HEK293 (cell line): ENCODE data around the gene TMCO5A.
"Not testable (repeated sequence)": the region's sequence is repeated elsewhere in the genome, so short reads cannot be mapped to it uniquely, and the experiment has no call there.

Experiments
- CTCF ChIA-PET: fragments of 350-600 bp; formaldehyde crosslinking; extraction: SDS; loops from one replicate; lab custom pipeline; 2021; ENCODE audit warnings: antibody characterized with exemption; lab: Yijun Ruan, JAX
- POLR2A ChIA-PET: fragments of 300-600 bp; formaldehyde crosslinking; extraction: SDS; loops from one replicate; lab custom pipeline; 2020; ENCODE audit warnings: antibody characterized with exemption, inconsistent platforms; lab: Yijun Ruan, JAX
- H3K27ac ChIP-seq: fragments of 200-500 bp; sonication (Bioruptor generic); 2 replicates; pipeline ENCODE4 v1.5.1; 2014; ENCODE audit warnings: low read depth, low read length, control low read depth, inconsistent platforms; ENCODE audit errors: extremely low read depth
- H3K36me3 ChIP-seq, 2 experiments: fragments of 200-500 bp in 1 of 2; sonication (Bioruptor generic) in 1 of 2; 1 replicate in 1 of 2; 2 replicates in 1 of 2; pipeline ENCODE4 v1.5.1; 2014 to 2017; ENCODE audit warnings: inconsistent platforms in 2 of 2, low read length in 2 of 2; ENCODE audit not compliant: control insufficient read depth in 2 of 2, insufficient read depth in 1 of 2
- H3K4me1 ChIP-seq: fragments of 200-500 bp; sonication (Bioruptor generic); 2 replicates; pipeline ENCODE4 v1.5.1; 2014; ENCODE audit warnings: mild to moderate bottlenecking, low read length, inconsistent platforms; ENCODE audit not compliant: control insufficient read depth, insufficient read depth
- H3K4me3 ChIP-seq: 2 replicates; pipeline ENCODE4 v1.5.1; 2011; ENCODE audit warnings: low read depth, mild to moderate bottlenecking, control low read depth, low read length, moderate library complexity
- H3K9me3 ChIP-seq: fragments of 200-500 bp; sonication (Bioruptor generic); 2 replicates; pipeline ENCODE4 v1.5.1; 2014; ENCODE audit warnings: low read depth, low read length, inconsistent platforms; ENCODE audit not compliant: control insufficient read depth, insufficient read depth
- IKZF3 ChIP-seq: fragments of 450-650 bp; IDR thresholded peaks from 2 replicates; pipeline ENCODE4 v1.5.0; 2018; ENCODE audit warnings: missing biosample characterization, mild to moderate bottlenecking, missing genetic modification characterization, moderate library complexity
- MEIS1 ChIP-seq: sonication (generic); formaldehyde crosslinking; IDR thresholded peaks from 2 replicates; pipeline ENCODE4 v1.8.1; 2022; ENCODE audit warnings: missing genetic modification reagents, mild to moderate bottlenecking, borderline replicate concordance
- OVOL3 ChIP-seq: fragments of 450-650 bp; formaldehyde crosslinking; IDR thresholded peaks from 2 replicates; pipeline ENCODE4 v1.5.1; 2016; ENCODE audit warnings: missing biosample characterization, missing genetic modification characterization
- SETDB1 ChIP-seq: IDR thresholded peaks from one replicate; pipeline ENCODE4 v1.6.1; 2017; ENCODE audit warnings: mild to moderate bottlenecking, low read length, moderate library complexity, mixed read lengths; ENCODE audit not compliant: insufficient read length
- ZFP37 ChIP-seq: fragments of 450-650 bp; formaldehyde crosslinking; IDR thresholded peaks from 2 replicates; pipeline ENCODE4 v1.5.1; 2016; ENCODE audit warnings: missing biosample characterization, missing genetic modification characterization
- ZNF10 ChIP-seq: fragments of 450-650 bp; formaldehyde crosslinking; IDR thresholded peaks from 2 replicates; pipeline ENCODE4 v1.5.1; 2017; ENCODE audit warnings: missing biosample characterization, missing genetic modification characterization
- ZNF155 ChIP-seq: fragments of 450-650 bp; formaldehyde crosslinking; IDR thresholded peaks from 2 replicates; pipeline ENCODE4 v1.5.1; 2016; ENCODE audit warnings: missing biosample characterization, missing genetic modification characterization
- ZNF335 ChIP-seq: fragments of 450-650 bp; formaldehyde crosslinking; conservative IDR thresholded peaks from 2 replicates; pipeline ENCODE4 v1.5.1; 2016; ENCODE audit warnings: missing biosample characterization, missing genetic modification characterization
- ZNF416 ChIP-seq: fragments of 450-650 bp; formaldehyde crosslinking; IDR thresholded peaks from 2 replicates; pipeline ENCODE4 v1.5.1; 2016; ENCODE audit warnings: missing biosample characterization, missing genetic modification characterization
- ZNF473 ChIP-seq: fragments of 450-650 bp; formaldehyde crosslinking; IDR thresholded peaks from 2 replicates; pipeline ENCODE4 v1.5.1; 2017; ENCODE audit warnings: missing biosample characterization, missing genetic modification characterization
- ZNF521 ChIP-seq: fragments of 450-650 bp; formaldehyde crosslinking; IDR thresholded peaks from 2 replicates; pipeline ENCODE4 v1.5.1; 2017; ENCODE audit warnings: missing biosample characterization, mild to moderate bottlenecking, missing genetic modification characterization
- ZNF610 ChIP-seq: fragments of 450-650 bp; formaldehyde crosslinking; IDR thresholded peaks from 2 replicates; pipeline ENCODE4 v1.5.1; 2016; ENCODE audit warnings: missing biosample characterization, missing genetic modification characterization, borderline replicate concordance
- ZNF843 ChIP-seq: fragments of 450-650 bp; formaldehyde crosslinking; IDR thresholded peaks from 2 replicates; pipeline ENCODE4 v1.5.1; 2016; ENCODE audit warnings: missing biosample characterization, missing genetic modification characterization
- TF ChIP-seq, protein P1 (sequence below): fragments of 450-650 bp; formaldehyde crosslinking; IDR thresholded peaks from 2 replicates; pipeline ENCODE4 v1.5.1; 2016; ENCODE audit warnings: missing biosample characterization, missing genetic modification characterization
- TF ChIP-seq, protein P2 (sequence below): fragments of 450-650 bp; formaldehyde crosslinking; IDR thresholded peaks from 2 replicates; pipeline ENCODE4 v1.5.1; 2016; ENCODE audit warnings: missing biosample characterization, missing genetic modification characterization
- TF ChIP-seq, protein P3 (sequence below): fragments of 450-650 bp; formaldehyde crosslinking; IDR thresholded peaks from 2 replicates; pipeline ENCODE4 v1.5.1; 2017; ENCODE audit warnings: missing biosample characterization, missing genetic modification characterization
- TF ChIP-seq, protein P4 (sequence below): fragments of 450-650 bp; formaldehyde crosslinking; IDR thresholded peaks from 2 replicates; pipeline ENCODE4 v1.5.1; 2016; ENCODE audit warnings: missing biosample characterization, missing genetic modification characterization

TMCO5A gene

GRCh38 chr15:37951999-37952398 is 17.6 kb downstream of the TMCO5A start:
- no peaks in the 10 kb centered on the region for H3K4me1 ChIP-seq
- no peaks in the 10 kb centered on the region for H3K9me3 ChIP-seq
- TF ChIP-seq OVOL3 (tag by site-specific recombination), result no peak
- TF ChIP-seq, protein P1, sequence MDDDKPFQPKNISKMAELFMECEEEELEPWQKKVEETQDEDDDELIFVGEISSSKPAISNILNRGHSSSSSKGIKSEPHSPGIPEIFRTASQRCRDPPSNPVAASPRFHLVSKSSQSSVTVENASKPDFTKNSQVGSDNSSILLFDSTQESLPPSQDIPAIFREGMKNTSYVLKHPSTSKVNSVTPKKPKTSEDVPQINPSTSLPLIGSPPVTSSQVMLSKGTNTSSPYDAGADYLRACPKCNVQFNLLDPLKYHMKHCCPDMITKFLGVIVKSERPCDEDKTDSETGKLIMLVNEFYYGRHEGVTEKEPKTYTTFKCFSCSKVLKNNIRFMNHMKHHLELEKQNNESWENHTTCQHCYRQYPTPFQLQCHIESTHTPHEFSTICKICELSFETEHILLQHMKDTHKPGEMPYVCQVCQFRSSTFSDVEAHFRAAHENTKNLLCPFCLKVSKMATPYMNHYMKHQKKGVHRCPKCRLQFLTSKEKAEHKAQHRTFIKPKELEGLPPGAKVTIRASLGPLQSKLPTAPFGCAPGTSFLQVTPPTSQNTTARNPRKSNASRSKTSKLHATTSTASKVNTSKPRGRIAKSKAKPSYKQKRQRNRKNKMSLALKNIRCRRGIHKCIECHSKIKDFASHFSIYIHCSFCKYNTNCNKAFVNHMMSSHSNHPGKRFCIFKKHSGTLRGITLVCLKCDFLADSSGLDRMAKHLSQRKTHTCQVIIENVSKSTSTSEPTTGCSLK (tag by site-specific recombination), result no peak
- no peak for TF ChIP-seq SETDB1
- no peak for TF ChIP-seq ZNF610
- no peak for TF ChIP-seq ZNF521 (tag by site-specific recombination)
- no peak for TF ChIP-seq ZNF335 (tag by site-specific recombination)
- TF ChIP-seq ZNF155 (tag by site-specific recombination), result no peak
- TF ChIP-seq, protein P2, sequence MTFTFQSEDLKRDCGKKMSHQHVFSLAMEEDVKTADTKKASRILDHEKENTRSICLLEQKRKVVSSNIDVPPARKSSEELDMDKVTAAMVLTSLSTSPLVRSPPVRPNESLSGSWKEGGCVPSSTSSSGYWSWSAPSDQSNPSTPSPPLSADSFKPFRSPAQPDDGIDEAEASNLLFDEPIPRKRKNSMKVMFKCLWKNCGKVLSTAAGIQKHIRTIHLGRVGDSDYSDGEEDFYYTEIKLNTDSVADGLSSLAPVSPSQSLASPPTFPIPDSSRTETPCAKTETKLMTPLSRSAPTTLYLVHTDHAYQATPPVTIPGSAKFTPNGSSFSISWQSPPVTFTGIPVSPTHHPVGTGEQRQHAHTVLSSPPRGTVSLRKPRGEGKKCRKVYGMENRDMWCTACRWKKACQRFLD, result no peak
- TF ChIP-seq ZNF473, result no peak
- no peak for TF ChIP-seq MEIS1 (CRISPR knock-in tag)
- no peak for TF ChIP-seq IKZF3 (tag by site-specific recombination)
- TF ChIP-seq ZNF10 (tag by site-specific recombination), result no peak
- TF ChIP-seq, protein P3, sequence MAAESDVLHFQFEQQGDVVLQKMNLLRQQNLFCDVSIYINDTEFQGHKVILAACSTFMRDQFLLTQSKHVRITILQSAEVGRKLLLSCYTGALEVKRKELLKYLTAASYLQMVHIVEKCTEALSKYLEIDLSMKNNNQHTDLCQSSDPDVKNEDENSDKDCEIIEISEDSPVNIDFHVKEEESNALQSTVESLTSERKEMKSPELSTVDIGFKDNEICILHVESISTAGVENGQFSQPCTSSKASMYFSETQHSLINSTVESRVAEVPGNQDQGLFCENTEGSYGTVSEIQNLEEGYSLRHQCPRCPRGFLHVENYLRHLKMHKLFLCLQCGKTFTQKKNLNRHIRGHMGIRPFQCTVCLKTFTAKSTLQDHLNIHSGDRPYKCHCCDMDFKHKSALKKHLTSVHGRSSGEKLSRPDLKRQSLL, result no peak
- TF ChIP-seq ZFP37 (tag by site-specific recombination), result no peak
- no peak for TF ChIP-seq ZNF843 (tag by site-specific recombination)
- no peak for TF ChIP-seq ZNF416 (tag by site-specific recombination)
- TF ChIP-seq, protein P4, sequence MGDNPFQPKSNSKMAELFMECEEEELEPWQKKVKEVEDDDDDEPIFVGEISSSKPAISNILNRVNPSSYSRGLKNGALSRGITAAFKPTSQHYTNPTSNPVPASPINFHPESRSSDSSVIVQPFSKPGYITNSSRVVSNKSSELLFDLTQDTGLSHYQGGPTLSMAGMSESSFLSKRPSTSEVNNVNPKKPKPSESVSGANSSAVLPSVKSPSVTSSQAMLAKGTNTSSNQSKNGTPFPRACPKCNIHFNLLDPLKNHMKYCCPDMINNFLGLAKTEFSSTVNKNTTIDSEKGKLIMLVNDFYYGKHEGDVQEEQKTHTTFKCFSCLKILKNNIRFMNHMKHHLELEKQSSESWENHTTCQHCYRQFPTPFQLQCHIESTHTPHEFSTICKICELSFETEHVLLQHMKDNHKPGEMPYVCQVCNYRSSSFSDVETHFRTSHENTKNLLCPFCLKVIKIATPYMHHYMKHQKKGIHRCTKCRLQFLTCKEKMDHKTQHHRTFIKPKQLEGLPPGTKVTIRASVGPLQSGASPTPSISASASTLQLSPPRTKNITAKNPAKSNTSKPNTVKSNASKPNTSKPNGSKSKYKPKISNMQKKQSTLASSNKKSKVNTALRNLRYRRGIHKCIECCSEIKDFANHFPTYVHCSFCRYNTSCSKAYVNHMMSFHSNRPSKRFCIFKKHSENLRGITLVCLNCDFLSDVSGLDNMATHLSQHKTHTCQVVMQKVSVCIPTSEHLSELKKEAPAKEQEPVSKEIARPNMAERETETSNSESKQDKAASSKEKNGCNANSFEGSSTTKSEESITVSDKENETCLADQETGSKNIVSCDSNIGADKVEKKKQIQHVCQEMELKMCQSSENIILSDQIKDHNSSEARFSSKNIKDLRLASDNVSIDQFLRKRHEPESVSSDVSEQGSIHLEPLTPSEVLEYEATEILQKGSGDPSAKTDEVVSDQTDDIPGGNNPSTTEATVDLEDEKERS (tag by site-specific recombination), result no peak
- ChIA-PET POLR2A (no interaction called here), CTCF (interaction anchor here (0.7 kb wide), 1 partner anchor 502 kb away, joined by 3 read pairs; the partner anchor contains the start of gene FAM98B)
- no peak overlapping the region for H3K4me3 ChIP-seq
- no peaks in the 10 kb centered on the region for H3K36me3 ChIP-seq
- H3K27ac ChIP-seq, result no peak overlapping the region

- POLR2A ChIA-PET, H3K4me1 ChIP-seq, H3K27ac ChIP-seq, H3K36me3 ChIP-seq, H3K4me3 ChIP-seq, H3K9me3 ChIP-seq, CTCF ChIA-PET: not testable (repeated sequence)
Observed at GRCh38 chr15:37960742-37961141, 26.3 kb downstream of the TMCO5A start.
